HL-60/S4 treated with retinoic acid at 250 ng/mL for 4 days and 3 days (cell line): ENCODE measurements around the gene SELENOV.
"Not testable (repeated sequence)": the region's sequence is repeated elsewhere in the genome, so short reads cannot be mapped to it uniquely, and the experiment has no call there.

Source experiments
- in situ Hi-C: fragments of 300-500 bp; cut with MboI; formaldehyde crosslinking; loops from 2 replicates; pipeline ENCODE4 v1.7.0; 2022; ENCODE audit warnings: low sequenced_read_pairs

SELENOV gene

DNA sequence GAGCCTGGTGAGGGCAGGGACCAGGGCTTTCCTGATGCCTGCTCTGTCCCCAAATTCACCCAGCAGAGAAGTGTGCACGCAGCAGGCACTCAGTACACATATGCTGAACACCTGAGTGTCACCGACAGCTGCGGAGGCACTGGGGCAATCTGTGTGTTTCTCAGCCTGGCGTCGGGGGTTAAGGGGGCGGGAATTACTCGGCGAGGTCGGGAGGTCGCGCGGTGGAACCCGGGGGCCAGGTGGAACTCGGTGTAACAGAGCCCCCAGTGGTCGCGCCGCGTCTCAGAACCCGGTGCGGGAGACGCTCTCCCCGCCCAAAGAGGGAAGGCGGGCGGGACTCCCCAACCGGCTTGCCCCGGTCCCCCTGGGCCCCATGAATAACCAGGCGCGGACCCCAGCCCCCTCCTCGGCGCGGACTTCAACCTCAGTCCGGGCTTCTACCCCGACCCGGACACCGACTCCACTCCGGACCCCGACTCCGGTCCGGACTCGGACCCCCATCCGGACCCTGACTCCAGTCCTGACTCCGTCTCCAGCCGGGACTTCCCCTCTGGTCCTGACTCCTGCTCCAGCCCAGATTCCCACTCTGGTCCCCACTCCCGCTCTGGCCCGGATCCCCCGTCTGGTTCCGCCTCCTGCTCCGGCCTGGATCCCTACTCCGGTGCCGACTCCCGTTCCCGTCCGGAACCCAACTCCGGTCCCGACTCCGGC lies at the start of gene SELENOV:
Gene SELENOV, plus strand, starts transcription at position 300 of the 711 bp plus-strand sequence. Its CDS starts 74 bp downstream, at position 374.
- in situ Hi-C loops: no loop called here

- in situ Hi-C loops: no loop called here
Observed at GRCh38 chr19:39465956-39466747, 48.8 kb upstream of the SELENOV start.

DNA sequence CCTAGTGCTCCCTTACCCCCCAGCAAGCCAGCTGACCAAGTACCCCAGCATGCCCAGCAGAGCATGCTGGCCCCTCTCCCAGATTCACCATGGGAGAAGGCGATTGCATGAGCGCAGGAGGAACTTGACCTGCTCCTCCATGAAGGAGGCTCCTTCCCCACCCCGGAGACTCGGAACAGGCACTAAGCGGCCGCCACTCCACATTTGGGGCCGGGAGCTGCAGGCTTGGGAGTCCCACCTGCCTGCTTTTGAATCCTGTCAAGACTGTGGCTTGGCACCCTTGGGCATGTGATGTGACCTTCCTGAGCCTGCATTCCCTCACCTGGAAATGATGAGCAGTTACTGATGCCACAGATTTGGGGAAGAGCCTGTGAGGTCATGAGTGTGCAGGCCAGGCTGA lies 47.0 kb upstream of the SELENOV start:
- in situ Hi-C loops: no loop called here

DNA sequence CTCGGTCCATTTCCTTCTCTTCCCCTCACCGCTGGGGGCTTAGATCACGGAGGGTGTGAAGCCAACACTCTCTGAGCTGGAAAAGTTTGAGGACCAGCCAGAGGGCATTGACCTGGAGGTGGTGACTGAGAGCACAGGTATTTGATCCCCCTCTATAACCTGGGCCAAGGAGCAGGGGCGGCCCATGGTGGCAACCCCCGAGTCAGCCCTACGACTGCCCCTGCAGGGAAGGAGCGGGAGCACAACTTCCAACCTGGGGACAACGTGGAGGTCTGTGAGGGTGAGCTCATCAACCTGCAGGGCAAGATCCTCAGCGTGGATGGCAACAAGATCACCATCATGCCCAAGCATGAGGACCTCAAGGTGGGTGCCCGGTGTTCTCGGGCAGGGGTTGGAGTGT lies 45.9 kb upstream of the SELENOV start:
- in situ Hi-C loops: no loop called here

- in situ Hi-C loops: no loop called here
Observed at GRCh38 chr19:39469567-39469966, 45.4 kb upstream of the SELENOV start.

- in situ Hi-C loops: no loop called here
Observed at GRCh38 chr19:39470724-39471339, 44.1 kb upstream of the SELENOV start.

DNA sequence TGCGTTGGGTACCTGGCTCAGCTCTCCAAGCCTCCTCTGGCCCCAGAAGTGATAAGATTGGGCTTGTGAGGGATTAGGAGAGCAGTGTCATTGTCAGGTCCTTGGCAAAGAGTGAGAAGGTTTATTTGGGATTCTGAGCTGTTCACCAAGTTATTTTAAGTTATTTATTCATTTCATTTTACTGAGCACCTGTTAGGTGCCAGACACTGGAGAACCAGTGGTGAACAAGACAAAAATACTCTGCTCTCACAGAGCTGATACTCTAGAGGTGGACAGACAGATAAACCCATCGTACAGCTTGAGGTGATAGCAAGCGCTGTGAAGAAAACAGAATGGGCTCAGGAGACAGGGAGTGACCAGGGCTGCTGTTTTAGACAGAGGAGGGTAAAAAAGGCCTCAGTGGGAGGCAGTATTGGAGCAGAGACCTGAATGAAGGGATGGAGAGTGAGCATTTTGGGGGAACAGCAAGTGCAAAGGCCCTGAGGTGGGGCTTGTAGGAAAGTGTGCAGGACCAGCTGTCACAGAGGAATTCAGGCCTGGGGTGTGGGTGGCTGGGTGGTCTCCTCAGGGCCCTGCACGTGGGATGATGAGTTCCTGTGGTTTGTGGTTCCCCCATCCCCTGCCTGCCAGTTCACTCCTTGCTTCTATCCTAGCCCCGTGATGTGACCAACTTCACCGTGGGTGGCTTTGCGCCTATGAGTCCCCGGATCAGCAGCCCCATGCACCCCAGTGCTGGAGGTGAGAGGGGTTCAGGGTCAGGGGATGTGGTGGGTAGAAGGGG lies 43.0 kb upstream of the SELENOV start:
- in situ Hi-C loops: no loop called here

DNA sequence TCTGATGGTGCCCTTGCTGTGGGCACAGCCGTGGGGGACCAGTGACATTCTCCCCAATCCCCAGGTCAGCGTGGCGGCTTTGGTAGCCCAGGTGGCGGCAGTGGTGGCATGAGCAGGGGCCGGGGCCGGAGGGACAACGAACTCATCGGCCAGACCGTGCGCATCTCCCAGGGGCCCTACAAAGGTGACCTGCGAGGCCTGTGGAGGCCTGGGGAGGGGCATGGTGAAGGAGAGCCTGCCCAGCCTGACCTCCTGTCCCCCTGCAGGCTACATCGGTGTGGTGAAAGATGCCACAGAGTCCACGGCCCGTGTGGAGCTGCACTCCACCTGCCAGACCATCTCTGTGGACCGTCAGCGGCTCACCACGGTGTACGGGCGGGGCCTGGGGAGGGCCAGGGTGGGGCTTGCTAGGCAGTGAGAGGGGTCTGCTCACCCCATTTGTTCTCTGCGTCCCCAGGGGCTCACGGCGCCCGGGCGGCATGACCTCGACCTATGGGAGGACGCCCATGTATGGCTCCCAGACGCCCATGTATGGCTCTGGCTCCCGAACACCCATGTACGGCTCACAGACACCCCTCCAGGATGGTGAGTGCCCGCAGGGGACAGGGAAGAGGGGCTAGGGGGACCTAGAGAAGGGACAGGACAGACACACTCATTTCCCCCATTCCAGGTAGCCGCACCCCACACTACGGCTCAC lies 42.0 kb upstream of the SELENOV start:
- in situ Hi-C loops: no loop called here

GRCh38 chr19:39473443-39473960 lies 41.4 kb upstream of the SELENOV start:
- in situ Hi-C loops: no loop called here

DNA sequence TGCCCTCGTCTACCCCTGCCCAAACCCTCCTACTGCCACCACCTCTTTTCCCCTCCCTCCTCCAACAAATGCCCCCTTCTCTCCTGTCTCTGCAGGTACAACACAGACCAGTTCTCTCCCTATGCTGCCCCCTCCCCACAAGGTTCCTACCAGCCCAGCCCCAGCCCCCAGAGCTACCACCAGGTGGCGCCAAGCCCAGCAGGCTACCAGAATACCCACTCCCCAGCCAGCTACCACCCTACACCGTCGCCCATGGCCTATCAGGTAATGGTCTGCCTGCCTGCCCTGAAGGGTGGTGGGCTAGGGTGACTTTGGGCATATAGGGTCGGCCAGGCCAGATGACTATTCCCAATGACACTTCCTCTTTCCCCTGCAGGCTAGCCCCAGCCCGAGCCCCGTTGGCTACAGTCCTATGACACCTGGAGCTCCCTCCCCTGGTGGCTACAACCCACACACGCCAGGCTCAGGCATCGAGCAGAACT lies 40.8 kb upstream of the SELENOV start:
- in situ Hi-C loops: no loop called here

DNA sequence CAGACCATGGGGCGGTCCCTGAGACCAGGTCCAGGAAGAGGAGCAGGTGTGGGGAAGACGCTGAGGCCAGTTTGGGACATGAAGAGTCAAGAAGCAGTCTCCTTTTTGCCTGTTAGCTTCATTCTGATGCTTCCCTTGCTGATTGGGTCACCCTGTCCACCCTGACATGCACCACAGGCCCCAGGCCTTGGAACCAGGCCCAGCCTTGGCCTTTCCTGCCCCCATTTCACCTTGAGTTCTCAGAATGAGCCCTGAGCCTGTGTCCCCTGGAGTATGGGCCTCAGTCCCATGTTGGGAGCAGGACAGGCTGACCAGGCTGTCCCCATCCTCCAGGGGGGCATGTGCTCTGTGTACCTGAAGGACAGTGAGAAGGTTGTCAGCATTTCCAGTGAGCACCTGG lies 39.2 kb upstream of the SELENOV start:
- in situ Hi-C loops: no loop called here

DNA sequence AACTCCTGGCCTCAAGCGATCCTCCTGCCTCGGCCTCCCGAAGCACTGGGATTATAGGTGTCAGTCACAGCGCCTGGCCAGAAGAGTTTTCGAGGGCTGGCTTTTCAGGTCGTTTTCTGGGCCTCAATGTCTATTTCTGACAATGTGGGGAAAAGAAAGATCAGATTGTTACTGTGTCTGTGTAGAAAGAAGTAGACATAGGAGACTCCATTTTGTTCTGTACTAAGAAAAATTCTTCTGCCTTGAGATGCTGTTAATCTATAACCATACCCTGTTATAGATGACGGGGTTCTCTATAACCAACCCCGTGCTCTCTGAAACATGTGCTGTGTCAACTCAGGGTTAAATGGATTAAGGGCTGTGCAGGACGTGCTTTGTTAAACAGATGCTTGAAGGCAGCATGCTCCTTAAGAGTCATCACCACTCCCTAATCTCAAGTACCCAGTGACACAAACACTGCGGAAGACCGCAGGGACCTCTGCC lies 35.6 kb upstream of the SELENOV start:
- in situ Hi-C loops: not testable (repeated sequence)

DNA sequence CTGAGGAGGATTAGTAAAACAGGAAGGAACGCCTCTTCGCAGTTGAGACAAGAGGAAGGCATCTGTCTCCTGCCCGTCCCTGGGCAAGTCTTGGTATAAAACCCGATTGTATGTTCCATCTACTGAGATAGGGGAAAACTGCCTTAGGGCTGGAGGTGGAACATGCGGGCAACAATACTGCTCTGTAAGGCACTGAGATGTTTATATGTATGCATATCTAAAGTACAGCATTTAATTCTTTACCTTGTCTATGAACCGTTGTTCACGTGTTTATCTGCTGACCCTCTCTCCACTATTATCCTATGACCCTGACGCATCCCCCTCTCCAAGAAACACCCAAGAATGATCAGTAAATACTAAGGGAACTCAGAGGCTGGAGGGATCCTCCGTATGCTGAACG lies 35.0 kb upstream of the SELENOV start:
- in situ Hi-C loops: no loop called here

GRCh38 chr19:39480337-39481228 lies 34.4 kb upstream of the SELENOV start, which contains the start of gene TIMM50:
TIMM50 (plus strand) TSS chr19:39480838; CDS start chr19:39480854, 16 bp downstream.
- in situ Hi-C loops: no loop called here

DNA sequence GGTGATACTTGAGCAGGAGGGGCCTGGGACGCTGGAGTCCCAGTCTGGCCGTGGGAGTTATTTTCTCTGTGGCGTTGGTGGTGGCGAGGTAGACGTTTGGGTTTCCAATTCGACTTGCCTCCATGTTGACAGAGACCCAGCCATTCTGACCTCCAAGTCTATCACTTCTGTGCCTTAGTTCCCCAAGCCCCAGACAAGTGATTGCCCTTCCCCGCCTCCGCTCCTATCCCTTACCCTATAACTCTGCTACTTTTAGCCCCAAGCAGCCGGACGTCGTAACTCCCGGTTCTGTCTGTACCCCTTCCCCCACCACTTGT lies 33.8 kb upstream of the SELENOV start:
- in situ Hi-C loops: no loop called here

DNA sequence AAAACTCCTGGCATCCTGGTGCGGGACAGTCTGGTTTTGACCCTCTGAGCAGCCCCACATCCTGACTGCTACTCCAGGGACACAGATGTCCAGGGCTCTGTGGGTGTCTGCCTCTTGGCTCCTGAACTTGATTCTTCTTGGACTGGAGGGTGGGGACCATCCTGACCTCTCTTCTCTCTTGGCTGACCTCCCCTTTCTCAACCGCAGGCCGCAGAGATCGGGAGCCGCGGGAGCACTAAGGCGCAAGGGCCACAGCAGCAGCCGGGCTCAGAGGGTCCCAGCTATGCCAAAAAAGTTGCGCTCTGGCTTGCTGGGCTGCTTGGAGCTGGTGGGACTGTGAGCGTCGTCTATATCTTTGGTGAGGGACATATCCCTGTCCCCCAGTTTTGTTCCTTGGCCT lies 33.3 kb upstream of the SELENOV start:
- in situ Hi-C loops: no loop called here

- in situ Hi-C loops: no loop called here
Observed at GRCh38 chr19:39483141-39483540, 31.8 kb upstream of the SELENOV start.

GRCh38 chr19:39489756-39490155 lies 25.2 kb upstream of the SELENOV start:
- in situ Hi-C loops: no loop called here

- in situ Hi-C loops: no loop called here
Observed at GRCh38 chr19:39492225-39492624, 22.7 kb upstream of the SELENOV start.
